H9 (cell line): ENCODE measurements around the gene CXCL12. TPM values are rescaled to one million over a fixed set of nuclear protein-coding genes. Genes with fewer than 3 reads are reported as not detected.

Experiments
- DNase-seq: peaks from one replicate; pipeline ENCODE4 v3.0.0-alpha.2; 2017
- H2AFZ ChIP-seq: one replicate; pipeline ENCODE4 v1.6.1; 2013; ENCODE audit warnings: mild to moderate bottlenecking, low read length, control low read depth, moderate library complexity
- H2AK5ac ChIP-seq: 2 replicates; pipeline ENCODE4 v1.6.1; 2013; ENCODE audit warnings: low read length, control low read depth, mixed read lengths; ENCODE audit not compliant: insufficient read length
- H2BK120ac ChIP-seq: one replicate; pipeline ENCODE4 v1.6.1; 2013; ENCODE audit warnings: low read depth, mild to moderate bottlenecking, low read length, control low read depth, inconsistent platforms; ENCODE audit not compliant: poor library complexity, severe bottlenecking
- H2BK12ac ChIP-seq: 2 replicates; pipeline ENCODE4 v1.6.1; 2013; ENCODE audit warnings: low read length, control low read depth, mixed read lengths, low read depth; ENCODE audit not compliant: insufficient read length
- H2BK15ac ChIP-seq: 2 replicates; pipeline ENCODE4 v1.6.1; 2013; ENCODE audit warnings: low read depth, low read length, control low read depth
- H2BK20ac ChIP-seq: one replicate; pipeline ENCODE4 v1.6.1; 2013; ENCODE audit warnings: low read depth, mild to moderate bottlenecking, low read length, control low read depth, inconsistent platforms; ENCODE audit not compliant: poor library complexity, severe bottlenecking
- H2BK5ac ChIP-seq: 2 replicates; pipeline ENCODE4 v1.6.1; 2013; ENCODE audit warnings: low read length, control low read depth, mixed read lengths; ENCODE audit not compliant: insufficient read length
- H3K14ac ChIP-seq: 2 replicates; pipeline ENCODE4 v1.6.1; 2013; ENCODE audit warnings: low read length, control low read depth; ENCODE audit not compliant: insufficient read depth
- H3K18ac ChIP-seq: 2 replicates; pipeline ENCODE4 v1.6.1; 2013; ENCODE audit warnings: low read depth, mild to moderate bottlenecking, mixed read lengths, low read length, control low read depth; ENCODE audit not compliant: insufficient read length
- H3K23ac ChIP-seq: 2 replicates; pipeline ENCODE4 v1.6.1; 2013; ENCODE audit warnings: low read length, control low read depth, mixed read lengths, low read depth; ENCODE audit not compliant: insufficient read length
- H3K23me2 ChIP-seq: 2 replicates; pipeline ENCODE4 v1.6.1; 2013; ENCODE audit warnings: low read depth, mild to moderate bottlenecking, mixed read lengths, low read length, control low read depth; ENCODE audit not compliant: insufficient read length, poor library complexity, severe bottlenecking
- H3K27ac ChIP-seq: 2 replicates; pipeline ENCODE4 v1.5.1; 2013; ENCODE audit warnings: low read length, control low read depth, mixed read lengths, low read depth; ENCODE audit not compliant: insufficient read length
- H3K27me3 ChIP-seq: 2 replicates; pipeline ENCODE4 v1.6.1; 2013; ENCODE audit warnings: low read length, control low read depth, inconsistent platforms; ENCODE audit not compliant: insufficient read depth
- H3K4ac ChIP-seq: 2 replicates; pipeline ENCODE4 v1.6.1; 2013; ENCODE audit warnings: low read depth, mild to moderate bottlenecking, control low read depth, inconsistent platforms, low read length, moderate library complexity
- H3K4me1 ChIP-seq: 2 replicates; pipeline ENCODE4 v1.6.1; 2013; ENCODE audit warnings: low read length, control low read depth, inconsistent platforms; ENCODE audit not compliant: insufficient read depth
- H3K4me2 ChIP-seq: 2 replicates; pipeline ENCODE4 v1.6.1; 2013; ENCODE audit warnings: low read length, control low read depth, mixed read lengths; ENCODE audit not compliant: insufficient read length, insufficient read depth
- H3K56ac ChIP-seq: 2 replicates; pipeline ENCODE4 v1.6.1; 2013; ENCODE audit warnings: low read depth, mild to moderate bottlenecking, mixed read lengths, low read length, control low read depth; ENCODE audit not compliant: insufficient read length
- H3K79me1 ChIP-seq: 2 replicates; pipeline ENCODE4 v1.6.1; 2013; ENCODE audit warnings: low read depth, mild to moderate bottlenecking, moderate library complexity, low read length, control low read depth, inconsistent platforms; ENCODE audit not compliant: insufficient read depth, poor library complexity, severe bottlenecking
- H3K79me2 ChIP-seq: 2 replicates; pipeline ENCODE4 v1.6.1; 2013; ENCODE audit warnings: low read length, control low read depth, inconsistent platforms; ENCODE audit not compliant: insufficient read depth
- H3K9ac ChIP-seq: 2 replicates; pipeline ENCODE4 v1.6.1; 2013; ENCODE audit warnings: low read length, control low read depth, mixed read lengths; ENCODE audit not compliant: insufficient read length; ENCODE audit errors: extremely low read depth
- H3K9me3 ChIP-seq: one replicate; pipeline ENCODE4 v1.6.1; 2013; ENCODE audit warnings: low read depth, low read length, inconsistent platforms; ENCODE audit not compliant: control insufficient read depth
- H3T11ph ChIP-seq: one replicate; pipeline ENCODE4 v1.6.1; 2013; ENCODE audit warnings: mild to moderate bottlenecking, low read length, control low read depth, inconsistent platforms
- H4K20me1 ChIP-seq: one replicate; pipeline ENCODE4 v1.6.1; 2013; ENCODE audit not compliant: control insufficient read depth, insufficient read length, insufficient read depth
- H4K5ac ChIP-seq: 2 replicates; pipeline ENCODE4 v1.6.1; 2013; ENCODE audit warnings: low read depth, mild to moderate bottlenecking, mixed read lengths, low read length, control low read depth; ENCODE audit not compliant: insufficient read length
- H4K8ac ChIP-seq: replicated peaks from 2 replicates; pipeline ENCODE4 v1.6.1; 2013; ENCODE audit warnings: low read length, control low read depth, mixed read lengths, low read depth; ENCODE audit not compliant: insufficient read length
- H4K91ac ChIP-seq: 2 replicates; pipeline ENCODE4 v1.6.1; 2013; ENCODE audit warnings: low read depth, mild to moderate bottlenecking, moderate library complexity, mixed read lengths, low read length, control low read depth; ENCODE audit not compliant: insufficient read length
- H3K27ac Mint-ChIP-seq, 3 experiments: 2 replicates in 2 of 3; 3 replicates in 1 of 3; pipeline ENCODE4 v1.8.0; 2020 to 2021; ENCODE audit warnings: mixed read lengths in 3 of 3, mild to moderate bottlenecking in 1 of 3, moderate library complexity in 1 of 3
- H3K27me3 Mint-ChIP-seq: 2 replicates; pipeline ENCODE4 v1.8.0; 2021; ENCODE audit warnings: low read depth, mild to moderate bottlenecking, moderate library complexity, mixed read lengths
- H3K36me3 Mint-ChIP-seq, 3 experiments: 2 replicates in 2 of 3; 3 replicates in 1 of 3; pipeline ENCODE4 v1.8.0; 2020 to 2021; ENCODE audit warnings: low read depth in 3 of 3, mixed read lengths in 3 of 3; ENCODE audit not compliant: insufficient read depth in 1 of 3
- H3K4me1 Mint-ChIP-seq, 2 experiments: 2 replicates each; pipeline ENCODE4 v1.8.0; 2020; ENCODE audit warnings: mixed read lengths in 2 of 2
- H3K4me3 Mint-ChIP-seq, 2 experiments: 2 replicates in 1 of 2; 3 replicates in 1 of 2; pipeline ENCODE4 v1.8.0; 2020 to 2021; ENCODE audit warnings: mild to moderate bottlenecking in 2 of 2, mixed read lengths in 2 of 2, moderate library complexity in 1 of 2
- H3K9me3 Mint-ChIP-seq, 2 experiments: 2 replicates in 1 of 2; 3 replicates in 1 of 2; pipeline ENCODE4 v1.8.0; 2020; ENCODE audit warnings: mild to moderate bottlenecking in 2 of 2, mixed read lengths in 2 of 2, moderate library complexity in 1 of 2
- WGBS: extraction: QIAGEN DNeasy Blood & Tissue Kit; methylation state at CpG from one replicate; pipeline ENCODE4 v1.1.7; 2013; ENCODE audit warnings: missing lambda C conversion rate, low lambda C conversion rate, mixed read lengths; ENCODE audit not compliant: insufficient read length; ENCODE audit errors: extremely low coverage; 5-methylcytosine and 5-hydroxymethylcytosine counted together
- total RNA-seq: library from RNA; stranded (reverse); gene quantifications from 2 replicates; pipeline ENCODE4 v1.2.1, GENCODE V29; 2021
- TF ChIP-seq, protein P1 (sequence below): fragments of 200-600 bp; sonication (generic); conservative IDR thresholded peaks from 3 replicates; pipeline ENCODE4 v1.8.0; 2021; ENCODE audit warnings: antibody characterized with exemption, mild to moderate bottlenecking

The CXCL12 gene
- total RNA-seq, 1 experiment from 2014 or later: 28.3 TPM

DNA sequence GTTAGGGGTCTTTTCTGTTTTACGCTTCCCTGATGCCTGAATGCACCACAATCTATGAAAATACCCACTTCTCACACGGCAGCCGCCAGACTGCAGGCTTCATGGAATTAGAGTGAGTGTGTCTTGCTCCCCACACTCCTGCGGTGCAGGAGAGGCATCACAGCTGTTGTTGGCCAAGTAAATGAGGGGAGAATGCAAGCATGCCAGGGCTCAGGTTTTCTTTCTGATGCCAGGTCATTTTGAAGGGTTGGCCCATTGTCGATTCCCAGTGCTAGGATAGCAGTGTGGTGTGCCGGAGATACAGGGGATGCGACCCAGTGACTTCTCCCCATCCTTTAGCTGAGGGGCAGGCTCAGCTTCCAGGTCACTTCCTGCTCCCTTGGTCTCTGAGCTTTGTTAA lies 16.3 kb downstream of the CXCL12 start:
- Histone ChIP-seq H4K91ac (no peak overlapping the region), H3K18ac (no peak overlapping the region), H3K79me2 (no peaks in the 10 kb centered on the region), H4K8ac (no peak overlapping the region), H3K27me3 (no peaks in the 10 kb centered on the region), H2BK12ac (no peak overlapping the region), H3K23me2 (no peaks in the 10 kb centered on the region), H3K79me1 (no peaks in the 10 kb centered on the region), H3K23ac (no peak overlapping the region), H2BK15ac (no peak overlapping the region), H2AFZ (no peak overlapping the region), H4K20me1 (no peaks in the 10 kb centered on the region), H2BK120ac (no peak overlapping the region), H2AK5ac (peak overlapping the region; percentile 6), H3K9ac (no peak overlapping the region), H3K14ac (no peak overlapping the region), H3K4me2 (no peak overlapping the region), H3T11ph (no peak overlapping the region), H3K27ac (no peak overlapping the region), H3K4me1 (peaks cover 16% of the 10 kb centered on the region; the same call in 1 of the 2 replicates), H2BK20ac (no peak overlapping the region), H3K56ac (no peak overlapping the region), H3K4ac (no peak overlapping the region; the same call in 1 of the 2 replicates), H4K5ac (no peak overlapping the region), H2BK5ac (no peak overlapping the region), H3K9me3 (no peaks in the 10 kb centered on the region)
- H3K36me3 Mint-ChIP-seq: peaks cover 17 to 36% (median 32%) of the 10 kb centered on the region in 3 experiments
- H3K9me3 Mint-ChIP-seq: no peaks in the 10 kb centered on the region; a peak in 1 of 5 replicates
- H3K27me3 Mint-ChIP-seq: peaks cover 32% of the 10 kb centered on the region
- peaks cover 59 to 66% of the 10 kb centered on the region in 2 experiments for H3K4me1 Mint-ChIP-seq
- DNase-seq: no peak
- WGBS: no CpG with 5 or more reads among the region's 7 CpGs
- TF ChIP-seq, protein P1, sequence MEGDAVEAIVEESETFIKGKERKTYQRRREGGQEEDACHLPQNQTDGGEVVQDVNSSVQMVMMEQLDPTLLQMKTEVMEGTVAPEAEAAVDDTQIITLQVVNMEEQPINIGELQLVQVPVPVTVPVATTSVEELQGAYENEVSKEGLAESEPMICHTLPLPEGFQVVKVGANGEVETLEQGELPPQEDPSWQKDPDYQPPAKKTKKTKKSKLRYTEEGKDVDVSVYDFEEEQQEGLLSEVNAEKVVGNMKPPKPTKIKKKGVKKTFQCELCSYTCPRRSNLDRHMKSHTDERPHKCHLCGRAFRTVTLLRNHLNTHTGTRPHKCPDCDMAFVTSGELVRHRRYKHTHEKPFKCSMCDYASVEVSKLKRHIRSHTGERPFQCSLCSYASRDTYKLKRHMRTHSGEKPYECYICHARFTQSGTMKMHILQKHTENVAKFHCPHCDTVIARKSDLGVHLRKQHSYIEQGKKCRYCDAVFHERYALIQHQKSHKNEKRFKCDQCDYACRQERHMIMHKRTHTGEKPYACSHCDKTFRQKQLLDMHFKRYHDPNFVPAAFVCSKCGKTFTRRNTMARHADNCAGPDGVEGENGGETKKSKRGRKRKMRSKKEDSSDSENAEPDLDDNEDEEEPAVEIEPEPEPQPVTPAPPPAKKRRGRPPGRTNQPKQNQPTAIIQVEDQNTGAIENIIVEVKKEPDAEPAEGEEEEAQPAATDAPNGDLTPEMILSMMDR: no peak
- H3K27ac Mint-ChIP-seq: no peak overlapping the region
- no peak overlapping the region; a peak in 1 of 5 replicates for H3K4me3 Mint-ChIP-seq
